Esophagus squamous epithelium (tissue), 4 donors: ENCODE results near the gene WWC1.

Source experiments
- CTCF ChIP-seq, 6 experiments: fragments of 450-650 bp in 4 of 6; fragments of 200-600 bp in 2 of 6; sonication (generic) in 2 of 6; IDR thresholded peaks; one replicate each; pipeline ENCODE4 v1.5.1; 2016 to 2019; ENCODE audit warnings: antibody characterized with exemption in 6 of 6, mild to moderate bottlenecking in 4 of 6, moderate library complexity in 4 of 6
- POLR2A ChIP-seq, 4 donors: fragments of 450-650 bp; IDR thresholded peaks; one replicate each; pipeline ENCODE4 v1.6.1; 2017; ENCODE audit warnings: antibody characterized with exemption in 4 of 4, mild to moderate bottlenecking in 4 of 4, moderate library complexity in 3 of 4

DNA sequence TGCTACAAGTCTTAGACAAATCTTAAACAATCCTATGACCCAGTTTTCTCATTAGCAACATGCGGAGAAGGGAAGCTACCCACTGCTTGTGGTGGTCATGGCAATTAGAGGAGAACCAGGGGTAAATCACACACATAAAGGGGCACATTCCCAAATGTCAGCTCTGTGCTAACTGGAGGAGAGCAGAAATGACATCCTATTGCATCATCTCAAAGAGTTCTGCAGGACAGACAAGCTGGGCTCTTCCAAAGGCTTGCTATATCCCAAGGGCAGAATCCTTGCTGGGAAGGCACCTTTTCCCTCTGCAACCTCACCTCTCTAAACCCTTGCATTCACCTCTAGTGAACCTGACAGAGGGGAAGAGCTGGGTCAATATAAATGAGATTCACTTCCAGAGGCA is 17.0 kb upstream of the WWC1 start:
- TF ChIP-seq POLR2A (IDR thresholded peaks at IDR 0.05) (no peak), CTCF (IDR thresholded peaks at IDR 0.05) (no peak)
